C4-2B (cell line): Measurements from ENCODE around the gene FUT9.

Source experiments
- CTCF ChIP-seq: fragments of 450-650 bp; conservative IDR thresholded peaks from 2 replicates; pipeline ENCODE4 v1.5.1; 2017; ENCODE audit warnings: mild to moderate bottlenecking
- ZFX ChIP-seq: fragments of 450-650 bp; IDR thresholded peaks from 2 replicates; pipeline ENCODE4 v1.6.1; 2017

DNA sequence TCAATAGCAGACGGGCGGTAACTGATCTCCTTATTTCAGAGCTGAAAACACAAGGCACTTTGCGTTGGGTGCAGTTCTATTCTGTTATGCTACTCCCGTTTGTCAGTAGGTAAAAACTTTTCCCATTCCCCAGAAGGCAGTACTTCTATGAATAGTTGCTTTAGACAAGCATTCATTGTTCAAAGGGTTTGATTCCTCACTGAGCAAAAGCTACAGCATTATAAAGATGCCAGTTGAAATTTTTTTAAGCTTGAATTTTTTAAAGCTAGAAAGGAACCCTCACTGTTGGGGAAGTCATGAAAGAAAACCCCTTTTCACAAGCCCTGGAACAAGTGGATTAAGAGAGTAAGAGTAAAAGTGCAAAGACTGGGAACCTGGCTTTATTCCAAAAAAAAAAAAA lies 42.3 kb downstream of the FUT9 start:
- TF ChIP-seq CTCF (no peak), ZFX (no peak)
